ENCODE measurements around the gene PLEKHG3.

DNA sequence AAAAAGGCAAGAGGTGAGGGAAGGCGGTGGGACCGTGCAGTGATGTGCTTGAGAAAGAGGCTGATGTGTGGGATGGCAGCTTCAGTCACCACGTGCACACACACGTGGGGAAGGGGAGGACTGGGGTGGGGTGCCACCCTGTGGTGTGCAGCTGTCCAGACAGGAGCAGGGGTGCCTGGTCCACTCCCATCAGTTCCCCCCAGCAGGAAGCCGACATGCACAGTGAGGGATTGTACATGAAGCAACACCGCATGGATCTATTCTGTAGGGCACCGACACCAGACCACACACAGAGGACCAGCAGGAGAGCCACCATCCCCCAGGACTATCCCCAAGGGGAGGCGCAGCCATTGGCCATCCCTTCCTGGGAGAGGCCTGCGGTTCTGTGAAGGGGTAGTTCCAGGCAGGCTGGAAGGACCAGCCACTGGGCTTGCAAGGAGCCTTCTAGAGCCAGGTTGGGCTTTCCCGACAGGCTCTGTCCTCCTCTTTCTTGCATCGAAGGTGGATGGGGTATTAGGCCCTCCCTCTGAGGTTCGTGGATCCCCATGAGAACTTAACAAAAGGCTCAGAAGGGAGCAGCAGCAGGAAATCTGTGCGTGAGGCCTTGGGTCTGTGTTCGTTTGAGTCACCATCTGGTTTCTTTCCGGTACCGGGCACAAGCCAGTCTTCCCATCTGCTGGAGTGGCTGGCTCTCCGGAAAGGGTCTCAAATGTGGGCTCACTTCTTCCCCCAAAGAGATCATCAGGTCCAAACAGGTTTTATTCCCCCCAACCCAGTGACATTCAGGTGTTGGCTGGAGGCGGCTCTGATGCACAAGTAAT, 59.8 kb downstream of the PLEKHG3 start:
- TF ChIP-seq POLR2A (IDR thresholded peaks at IDR 0.05; ENCODE audit: low read depth, low read length) = no peak
- no peak for TF ChIP-seq POLR2AphosphoS5 (IDR thresholded peaks at IDR 0.05; ENCODE audit: low read depth, low read length)
- no peak for TF ChIP-seq TAF1 (IDR thresholded peaks at IDR 0.05; ENCODE audit: low read depth, low read length)
- TF ChIP-seq SPI1 (IDR thresholded peaks at IDR 0.05; ENCODE audit: low read depth, low read length) = no peak
- no peak for TF ChIP-seq PAX5 (IDR thresholded peaks at IDR 0.05; ENCODE audit: insufficient read depth, low read length, severe bottlenecking)
- TF ChIP-seq POU2F2 (IDR thresholded peaks at IDR 0.05; ENCODE audit: low read depth, low read length) = no peak

Data from GM12891 (cell line).